HepG2 (cell line): ENCODE data around the gene PSEN2. TPM values are rescaled to one million over a fixed set of nuclear protein-coding genes. Genes with fewer than 3 reads are reported as not detected.

Source experiments
- ATAC-seq: fragments of 200-7000 bp; cut with Tn5 transposase; 3 replicates; pipeline ENCODE4 v1.9.1; 2020; ENCODE audit warnings: mild to moderate bottlenecking, moderate library complexity
- BruUV-seq: library from RNA; stranded (reverse); fragments of 400-500 nt; replicated peaks from 2 replicates; lab custom pipeline; 2021; lab: Mats Ljungman, UMichigan
- CTCF ChIA-PET: fragments of 300-600 bp; formaldehyde crosslinking; extraction: SDS; loops from one replicate; lab custom pipeline; 2021; ENCODE audit warnings: low total read pairs, inconsistent platforms, low intra/inter-chr PET ratio; lab: Yijun Ruan, JAX
- POLR2A ChIA-PET: fragments of 350-600 bp; sonication (Branson Sonifier 250); formaldehyde crosslinking; loops from one replicate; lab custom pipeline; 2020; ENCODE audit warnings: antibody characterized with exemption, inconsistent platforms; lab: Yijun Ruan, JAX
- DNase-seq: peaks from one replicate; pipeline ENCODE4 v3.0.0-alpha.2; 2015; ENCODE audit warnings: low spot score
- FAIRE-seq: peaks from 3 replicates; lab custom pipeline; 2011; peaks lifted over from hg19 to GRCh38; lab: Jason Lieb, UNC
- H2AFZ ChIP-seq: one replicate; pipeline ENCODE4 v1.6.1; 2011; ENCODE audit warnings: low read length, inconsistent platforms
- H3K27ac ChIP-seq: fragments of 300-600 bp; 3 replicates; pipeline ENCODE4 v1.8.0; 2011; ENCODE audit warnings: mixed run types, mild to moderate bottlenecking, mixed read lengths, low read length, inconsistent platforms; ENCODE audit not compliant: insufficient read depth; ENCODE audit errors: extremely low read length
- H3K27me3 ChIP-seq, 2 experiments: fragments of 200-600 bp in 1 of 2; 2 replicates in 1 of 2; 3 replicates in 1 of 2; pipeline versions ENCODE4 v1.6.0 to v1.8.0; 2011; ENCODE audit warnings: low read length in 2 of 2, mild to moderate bottlenecking in 2 of 2, moderate library complexity in 2 of 2, inconsistent platforms in 1 of 2; ENCODE audit not compliant: insufficient read depth in 2 of 2, control insufficient read depth in 1 of 2
- H3K36me3 ChIP-seq, 2 experiments: fragments of 200-600 bp in 1 of 2; replicated peaks in 1 of 2; 2 replicates in 1 of 2; 3 replicates in 1 of 2; pipeline versions ENCODE4 v1.5.1 to v1.8.0; 2011; ENCODE audit warnings: low read length in 2 of 2, inconsistent platforms in 1 of 2; ENCODE audit not compliant: insufficient read depth in 2 of 2, control insufficient read depth in 1 of 2
- H3K4me1 ChIP-seq: 2 replicates; pipeline ENCODE4 v1.5.1; 2012; ENCODE audit warnings: low read length, inconsistent platforms; ENCODE audit not compliant: insufficient read depth
- H3K4me2 ChIP-seq: 2 replicates; pipeline ENCODE4 v1.6.0; 2011; ENCODE audit warnings: low read depth, low read length, inconsistent platforms
- H3K4me3 ChIP-seq, 3 experiments: fragments of 200-600 bp in 1 of 3; sonication (generic), shearing (Covaris generic) in 1 of 3; replicated peaks in 1 of 3; 2 replicates each; pipeline ENCODE4 v1.5.1; 2011 to 2016; ENCODE audit warnings: low read length in 3 of 3, inconsistent platforms in 2 of 3, low read depth in 2 of 3, mild to moderate bottlenecking in 2 of 3, control low read depth in 1 of 3, mixed read lengths in 1 of 3; ENCODE audit not compliant: insufficient read depth in 1 of 3
- H3K79me2 ChIP-seq: one replicate; pipeline ENCODE4 v1.6.1; 2011; ENCODE audit warnings: low read length, inconsistent platforms; ENCODE audit not compliant: insufficient read depth
- H3K9ac ChIP-seq: 2 replicates; pipeline ENCODE4 v1.6.0; 2011; ENCODE audit warnings: mild to moderate bottlenecking, low read depth, low read length, inconsistent platforms; ENCODE audit not compliant: insufficient read depth
- H3K9me3 ChIP-seq: 2 replicates; pipeline ENCODE4 v1.5.1; 2012; ENCODE audit warnings: mild to moderate bottlenecking, low read length
- H4K20me1 ChIP-seq: 2 replicates; pipeline ENCODE4 v1.6.0; 2011; ENCODE audit warnings: inconsistent platforms, mild to moderate bottlenecking, low read length, moderate library complexity; ENCODE audit not compliant: insufficient read depth
- BCL6 ChIP-seq: IDR thresholded peaks from 2 replicates; pipeline ENCODE4 v1.6.1; 2016; ENCODE audit warnings: missing genetic modification reagents, missing compliant biosample characterization
- HES4 ChIP-seq: sonication (generic); formaldehyde crosslinking; IDR thresholded peaks from 2 replicates; pipeline ENCODE4 v1.9.0; 2021; ENCODE audit warnings: mild to moderate bottlenecking, missing genetic modification reagents, borderline replicate concordance
- NAIF1 ChIP-seq: sonication (generic); formaldehyde crosslinking; IDR thresholded peaks from 2 replicates; pipeline ENCODE4 v1.5.0; 2020; ENCODE audit warnings: mild to moderate bottlenecking, missing genetic modification reagents, borderline replicate concordance
- ZC3H13 ChIP-seq: sonication (generic); formaldehyde crosslinking; IDR thresholded peaks from 2 replicates; pipeline ENCODE4 v1.8.1; 2023; ENCODE audit warnings: mild to moderate bottlenecking, missing genetic modification reagents, moderate library complexity
- ZNF230 ChIP-seq: sonication (generic); formaldehyde crosslinking; IDR thresholded peaks from 2 replicates; pipeline ENCODE4 v1.4.0; 2020; ENCODE audit warnings: mild to moderate bottlenecking, missing genetic modification reagents
- WGBS: methylation state at CpG from one replicate; pipeline ENCODE4 v1.1.6; 2017; ENCODE audit warnings: low lambda C conversion rate; 5-methylcytosine and 5-hydroxymethylcytosine counted together
- in situ Hi-C: cut with HindIII; loops from 2 replicates; pipeline ENCODE4 v1.10.0; 2017; ENCODE audit warnings: low pct_unique_long_range_greater_than_20kb; ENCODE audit not compliant: extremely low pct_ligation_motif_present
- intact Hi-C: fragments of 100-400 bp; cut with micrococcal nuclease; formaldehyde crosslinking; loops from one replicate; pipeline ENCODE4 v1.10.0; 2022; ENCODE audit not compliant: unreplicated experiment
- polyA plus RNA-seq, 8 experiments: library from polyadenylated mRNA; depleted of rRNA in 3 of 8; stranded (reverse) in 7 of 8; unstranded in 1 of 8; fragments of >200 nt; fragmentation: Illumina TruSeq in 4 of 8; extraction: Trizol in 4 of 8; gene quantifications; 2 replicates each; pipeline versions ENCODE4 v1.2.1 to v1.2.3, GENCODE V29; 2011 to 2016; ENCODE audit warnings: low read depth in 4 of 8, missing spikeins in 1 of 8, mixed read lengths in 1 of 8; ENCODE audit not compliant: insufficient read depth in 1 of 8
- total RNA-seq, 5 experiments: library from RNA; depleted of rRNA; stranded (reverse); fragments of >200 nt; fragmentation: Illumina TruSeq; extraction: Trizol; gene quantifications; 2 replicates each; pipeline ENCODE4 v1.2.3, GENCODE V29; 2016; ENCODE audit warnings: low read depth in 1 of 5
- TF ChIP-seq, protein P1 (sequence below): sonication (generic); IDR thresholded peaks from 2 replicates; pipeline ENCODE4 v1.6.1; 2016; ENCODE audit warnings: low read depth, borderline replicate concordance

Gene PSEN2
- total and polyA plus RNA-seq, 2 of the 13 experiments (the other 11 are each of a cell fraction or from before 2014, with no cell fraction given) = 5.9 to 13.1 TPM

- H3K4me2 ChIP-seq = peak overlapping the region; percentile 94
- 10% methylated on average over 6 of the region's 6 CpGs for WGBS
- 0 out of 2 replicates have a peak, but pooled peaks have one; percentile 10 for TF ChIP-seq HES4 (CRISPR knock-in tag)
- TF ChIP-seq, protein P1, sequence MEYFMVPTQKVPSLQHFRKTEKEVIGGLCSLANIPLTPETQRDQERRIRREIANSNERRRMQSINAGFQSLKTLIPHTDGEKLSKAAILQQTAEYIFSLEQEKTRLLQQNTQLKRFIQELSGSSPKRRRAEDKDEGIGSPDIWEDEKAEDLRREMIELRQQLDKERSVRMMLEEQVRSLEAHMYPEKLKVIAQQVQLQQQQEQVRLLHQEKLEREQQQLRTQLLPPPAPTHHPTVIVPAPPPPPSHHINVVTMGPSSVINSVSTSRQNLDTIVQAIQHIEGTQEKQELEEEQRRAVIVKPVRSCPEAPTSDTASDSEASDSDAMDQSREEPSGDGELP = peak; percentile 35; the same call in 1 of the 2 replicates
- 0 out of 2 replicates have a peak, but pooled peaks have one; percentile 4 for TF ChIP-seq BCL6 (CRISPR knock-in tag)
- TF ChIP-seq ZNF230 (CRISPR knock-in tag) = no peak
- FAIRE-seq = no peak
- no peak for DNase-seq
- ChIA-PET POLR2A (interaction anchor here (0.9 to 3.2 kb wide), 4 partner anchors 8 to 34 kb away, joined by 3 to 35 read pairs (median 15); no protein-coding TSS in a partner anchor), CTCF (no interaction called here)
- no peaks in the 10 kb centered on the region; a peak in 1 of 5 replicates for H3K27me3 ChIP-seq
- in situ Hi-C loops = no loop called here
- H3K9ac ChIP-seq = peak overlapping the region; percentile 86
- H3K4me1 ChIP-seq = peaks cover 67% of the 10 kb centered on the region
- H4K20me1 ChIP-seq = peaks cover 8% of the 10 kb centered on the region; the same call in 1 of the 2 replicates
- peak overlapping the region; percentile 79 for H3K27ac ChIP-seq
- H3K4me3 ChIP-seq = peak overlapping the region; percentile 72 to 83 (median 77)
- no TSS peak for BruUV-seq
- H3K79me2 ChIP-seq = peaks cover 50% of the 10 kb centered on the region
- ATAC-seq = no peak
- no peak overlapping the region for H2AFZ ChIP-seq
- no peaks in the 10 kb centered on the region for H3K9me3 ChIP-seq
- H3K36me3 ChIP-seq = no peaks in the 10 kb centered on the region
- intact Hi-C loops = no loop called here
These were observed 70.3 kb downstream of the PSEN2 start for GRCh38 chr1:226940806-226941067.

GRCh38 chr1:226942392-226942791 lies 72.0 kb downstream of the PSEN2 start:
- peak overlapping the region; percentile 41; the same call in 1 of the 2 replicates for H3K9ac ChIP-seq
- TF ChIP-seq ZC3H13 = no peak
- no peak for TF ChIP-seq NAIF1 (CRISPR knock-in tag)
- TF ChIP-seq, all 625 proteins: peak for 0
- H3K4me1 ChIP-seq = peaks cover 83% of the 10 kb centered on the region
- intact Hi-C loops (no loop called here), in situ Hi-C loops (no loop called here)
- FAIRE-seq (no peak), ATAC-seq (no peak), DNase-seq (no peak)
- no peaks in the 10 kb centered on the region for H3K9me3 ChIP-seq
- H3K4me3 ChIP-seq = peak overlapping the region; percentile 11 to 83 (median 49); a peak in 3 of 6 replicates
- 63% methylated on average over 3 of the region's 3 CpGs for WGBS
- H3K36me3 ChIP-seq = no peaks in the 10 kb centered on the region
- no TSS peak for BruUV-seq
- peak overlapping the region; percentile 94 for H3K4me2 ChIP-seq
- no peak overlapping the region for H3K27ac ChIP-seq
- no peaks in the 10 kb centered on the region; a peak in 1 of 5 replicates for H3K27me3 ChIP-seq
- H4K20me1 ChIP-seq = peaks cover 15% of the 10 kb centered on the region
- no peak overlapping the region for H2AFZ ChIP-seq
- peaks cover 67% of the 10 kb centered on the region for H3K79me2 ChIP-seq
- ChIA-PET POLR2A (interaction anchor here (6.5 kb wide), 1 partner anchor 32 kb away, joined by 46 read pairs; no protein-coding TSS in a partner anchor), CTCF (no interaction called here)
